ENCODE data around the gene ZFHX3.
A peak's percentile ranks its signal among the peaks of the same experiment; 100 is the strongest.

Gene ZFHX3

DNA sequence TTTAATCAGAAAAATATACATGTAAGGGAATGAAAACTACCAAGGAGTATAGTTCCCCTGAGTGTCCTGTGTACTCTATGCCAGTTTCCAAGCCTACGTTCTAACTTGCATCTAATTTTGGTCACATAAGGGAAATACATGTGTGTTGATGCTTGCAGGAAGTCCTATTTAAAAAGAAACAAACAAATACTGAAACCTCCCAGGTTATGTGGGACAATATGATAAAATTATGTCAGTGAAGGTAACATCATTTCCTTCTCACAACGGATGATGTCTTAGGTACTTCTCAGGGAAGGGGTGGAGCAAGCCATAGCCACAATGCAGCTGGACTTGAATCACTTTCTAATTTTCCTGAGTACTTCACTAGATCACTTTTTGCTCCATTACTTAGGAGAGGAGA lies 115.9 kb downstream of the ZFHX3 start:
- TF ChIP-seq, protein P1, sequence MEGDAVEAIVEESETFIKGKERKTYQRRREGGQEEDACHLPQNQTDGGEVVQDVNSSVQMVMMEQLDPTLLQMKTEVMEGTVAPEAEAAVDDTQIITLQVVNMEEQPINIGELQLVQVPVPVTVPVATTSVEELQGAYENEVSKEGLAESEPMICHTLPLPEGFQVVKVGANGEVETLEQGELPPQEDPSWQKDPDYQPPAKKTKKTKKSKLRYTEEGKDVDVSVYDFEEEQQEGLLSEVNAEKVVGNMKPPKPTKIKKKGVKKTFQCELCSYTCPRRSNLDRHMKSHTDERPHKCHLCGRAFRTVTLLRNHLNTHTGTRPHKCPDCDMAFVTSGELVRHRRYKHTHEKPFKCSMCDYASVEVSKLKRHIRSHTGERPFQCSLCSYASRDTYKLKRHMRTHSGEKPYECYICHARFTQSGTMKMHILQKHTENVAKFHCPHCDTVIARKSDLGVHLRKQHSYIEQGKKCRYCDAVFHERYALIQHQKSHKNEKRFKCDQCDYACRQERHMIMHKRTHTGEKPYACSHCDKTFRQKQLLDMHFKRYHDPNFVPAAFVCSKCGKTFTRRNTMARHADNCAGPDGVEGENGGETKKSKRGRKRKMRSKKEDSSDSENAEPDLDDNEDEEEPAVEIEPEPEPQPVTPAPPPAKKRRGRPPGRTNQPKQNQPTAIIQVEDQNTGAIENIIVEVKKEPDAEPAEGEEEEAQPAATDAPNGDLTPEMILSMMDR (IDR thresholded peaks at IDR 0.05), result no peak
- Histone ChIP-seq H3K9me3 (no peaks in the 10 kb centered on the region), H3K4me1 (peaks cover 0 to 99% (median 56%) of the 10 kb centered on the region in 4 donors), H3K27me3 (no peaks in the 10 kb centered on the region), H3K36me3 (no peaks in the 10 kb centered on the region), H3K27ac (peak overlapping the region; percentile 70 to 71), H3K4me3 (no peak overlapping the region)
- intact Hi-C loops (cut with DNase I; ENCODE audit: low total_unique reads), result no loop called here
- DNase-seq, result no peak

DNA sequence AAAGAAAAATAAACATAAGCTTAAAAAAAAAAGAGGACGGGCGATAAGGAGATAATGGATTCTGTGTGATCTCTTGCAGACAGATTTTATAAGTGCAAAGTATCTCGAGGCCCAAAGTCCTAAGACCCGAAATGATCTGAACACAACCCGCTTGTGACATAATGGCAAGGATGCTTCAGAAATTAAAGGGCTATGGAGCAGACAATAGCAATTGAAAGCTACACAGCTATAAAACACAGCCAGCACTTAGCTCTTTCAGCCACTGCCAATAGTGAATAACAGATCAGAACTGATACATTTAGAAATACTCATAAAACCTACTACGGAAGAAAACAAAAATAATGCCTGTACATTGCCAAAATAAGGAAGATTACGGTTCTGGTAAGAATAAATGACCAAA lies 117.5 kb downstream of the ZFHX3 start:
- H3K27ac ChIP-seq, result peak overlapping the region; percentile 70 to 71
- H3K4me1 ChIP-seq, result peaks cover 0 to 94% (median 46%) of the 10 kb centered on the region in 4 donors

DNA sequence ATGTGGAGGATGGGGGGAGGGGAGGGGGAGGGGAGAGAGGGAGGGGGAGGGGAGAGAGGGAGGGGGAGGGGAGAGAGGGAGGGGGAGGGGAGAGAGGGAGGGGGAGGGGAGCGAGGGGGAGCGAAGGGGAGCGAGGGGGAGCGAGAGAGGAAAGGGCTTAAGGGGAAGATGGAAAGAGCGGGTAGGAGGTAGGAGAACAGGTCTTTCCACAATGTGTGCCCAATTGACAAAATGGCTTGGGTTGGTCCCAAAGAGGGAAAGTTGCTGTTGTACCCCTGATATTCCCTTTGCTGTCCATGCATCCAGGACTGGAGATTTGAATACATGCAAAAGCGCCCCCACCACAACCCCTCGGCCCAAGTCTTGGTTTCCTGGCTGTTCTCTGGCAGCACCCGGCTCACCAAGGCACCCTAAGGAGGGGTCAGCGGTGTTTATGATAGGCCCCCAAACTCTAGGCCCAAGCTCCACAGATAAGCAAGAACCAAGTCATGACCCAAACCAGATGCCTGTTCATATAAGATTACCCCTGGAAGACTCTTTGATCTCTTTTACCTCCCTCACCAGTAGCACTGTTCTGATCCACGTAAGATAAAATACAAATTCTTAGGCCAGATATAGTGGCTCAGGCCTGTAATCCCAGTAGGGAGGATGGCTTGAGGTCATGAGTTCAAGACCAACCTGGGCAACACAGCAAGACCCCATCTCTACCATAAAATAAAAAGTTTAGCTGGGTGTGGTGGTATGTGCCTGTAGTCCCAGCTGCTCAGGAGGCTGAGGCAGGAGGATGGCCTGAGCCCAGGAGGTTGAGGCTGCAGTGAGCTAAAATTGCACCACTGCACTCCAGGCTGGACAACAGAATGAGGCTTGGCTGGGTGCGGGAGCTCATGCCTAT lies 119.6 kb downstream of the ZFHX3 start:
- intact Hi-C loops (cut with DNase I; ENCODE audit: low total_unique reads), result no loop called here
- H3K4me1 ChIP-seq, result peaks cover 0 to 74% (median 43%) of the 10 kb centered on the region in 4 donors
- H3K4me3 ChIP-seq, result no peak overlapping the region

More for the DNA sequence above, 117.5 kb downstream of the ZFHX3 start:
- Histone ChIP-seq H3K9me3 (no peaks in the 10 kb centered on the region), H3K4me3 (no peak overlapping the region), H3K36me3 (no peaks in the 10 kb centered on the region), H3K27me3 (no peaks in the 10 kb centered on the region)
- TF ChIP-seq, protein P1 (IDR thresholded peaks at IDR 0.05), result no peak
- intact Hi-C loops (cut with DNase I; ENCODE audit: low total_unique reads), result no loop called here
- no peak for DNase-seq

DNA sequence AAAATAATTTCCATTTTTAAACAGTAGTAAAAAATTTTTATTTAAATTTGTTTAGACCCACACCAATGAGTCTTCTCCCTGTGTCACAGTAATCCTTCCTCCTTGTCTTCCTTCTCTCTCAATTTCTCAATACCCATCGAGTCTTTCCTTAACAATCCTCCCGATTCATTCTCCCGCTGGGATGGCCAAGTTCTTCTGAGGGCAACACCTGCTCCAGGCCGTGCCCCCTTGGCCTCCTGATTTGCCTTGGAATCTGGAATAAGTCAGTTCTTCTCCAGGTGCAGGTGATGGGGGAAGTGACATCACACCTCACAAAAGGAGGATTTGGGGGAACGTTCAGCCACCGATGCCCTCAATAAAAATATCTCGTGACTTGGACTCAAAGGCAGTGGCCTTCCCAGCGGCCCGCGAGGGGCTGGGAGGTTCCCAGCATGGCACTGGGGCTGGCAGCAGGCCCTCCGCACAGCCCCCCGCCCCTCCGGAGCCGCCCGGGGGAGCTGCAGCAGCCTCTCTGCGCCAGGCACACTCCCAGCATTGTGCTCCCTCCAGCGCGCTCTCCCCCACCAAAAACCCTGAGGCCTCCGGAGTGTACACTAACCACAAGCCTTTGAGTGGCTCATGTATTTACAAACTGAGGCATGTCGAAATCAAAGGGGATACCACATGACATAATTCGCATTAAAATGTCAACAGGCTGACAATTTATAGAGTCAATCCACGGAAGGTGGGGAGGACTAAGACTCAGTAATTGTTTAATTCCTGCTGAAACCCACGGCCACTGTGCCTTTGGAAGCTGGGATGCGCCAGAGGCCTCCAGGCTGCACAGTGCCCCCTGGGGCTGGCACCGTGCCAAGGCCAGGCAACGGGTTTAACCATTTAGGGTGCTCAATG lies 120.5 kb downstream of the ZFHX3 start:
- no peak overlapping the region for H3K4me3 ChIP-seq
- peaks cover 0 to 74% (median 40%) of the 10 kb centered on the region in 4 donors for H3K4me1 ChIP-seq
- H3K9me3 ChIP-seq, result no peaks in the 10 kb centered on the region
- intact Hi-C loops (cut with DNase I; ENCODE audit: low total_unique reads), result no loop called here
- no peak for DNase-seq
- TF ChIP-seq, protein P1 (IDR thresholded peaks at IDR 0.05), result no peak
- no peaks in the 10 kb centered on the region for H3K36me3 ChIP-seq
- H3K27ac ChIP-seq, result peak overlapping the region; percentile 23 to 27
- H3K27me3 ChIP-seq, result no peaks in the 10 kb centered on the region

More for the DNA sequence above, 119.6 kb downstream of the ZFHX3 start:
- peak overlapping the region; percentile 40 to 70 for H3K27ac ChIP-seq
- DNase-seq, result no peak
- TF ChIP-seq, protein P1 (IDR thresholded peaks at IDR 0.05), result no peak
- no peaks in the 10 kb centered on the region for H3K27me3 ChIP-seq
- no peaks in the 10 kb centered on the region for H3K36me3 ChIP-seq
- H3K9me3 ChIP-seq, result no peaks in the 10 kb centered on the region

DNA sequence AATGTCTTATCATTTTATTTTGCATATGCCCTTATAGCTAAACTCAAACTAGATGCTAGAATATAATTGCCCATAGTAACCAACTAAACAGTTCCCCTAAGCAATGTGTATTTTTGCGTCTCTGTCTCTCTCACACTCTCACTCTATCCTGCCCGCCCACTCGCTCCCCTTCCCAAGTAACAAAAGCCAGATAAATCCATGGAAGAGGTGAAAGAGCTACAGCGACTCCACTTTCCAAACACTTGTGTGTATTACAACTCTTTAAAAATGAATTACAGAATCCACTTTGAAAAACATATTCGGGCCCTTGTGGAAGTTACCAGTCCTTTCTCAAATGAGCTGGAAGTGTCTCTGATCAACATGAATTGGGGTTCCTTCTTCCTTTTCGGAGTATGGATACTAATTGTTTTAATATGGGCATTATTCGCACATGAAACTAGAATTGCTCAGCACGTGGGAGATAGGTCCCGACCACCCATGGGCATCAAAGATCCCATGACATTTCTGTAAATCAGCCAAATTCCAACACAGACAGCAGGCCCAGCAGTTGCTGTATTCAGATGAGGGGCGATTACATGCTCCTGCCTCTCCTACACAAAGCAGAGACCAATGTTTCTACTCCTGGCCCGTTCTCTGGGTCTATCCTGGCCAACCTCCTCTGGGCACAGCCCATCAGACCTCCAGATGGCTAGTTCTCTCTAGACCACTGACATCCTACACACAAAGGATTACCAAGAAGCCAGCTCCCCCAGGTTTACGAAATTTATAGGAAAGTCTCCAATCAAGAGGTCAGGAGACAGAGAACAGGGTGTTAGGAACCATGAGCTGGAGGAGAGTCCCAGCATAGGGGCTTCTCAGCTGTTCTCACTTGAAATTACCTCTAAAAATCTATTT lies 121.5 kb downstream of the ZFHX3 start:
- DNase-seq, result no peak
- Histone ChIP-seq H3K9me3 (no peaks in the 10 kb centered on the region), H3K36me3 (no peaks in the 10 kb centered on the region), H3K4me3 (no peak overlapping the region), H3K27me3 (no peaks in the 10 kb centered on the region), H3K4me1 (peaks cover 0 to 74% (median 35%) of the 10 kb centered on the region in 4 donors), H3K27ac (peak overlapping the region; percentile 8 to 27)
- TF ChIP-seq, protein P1 (IDR thresholded peaks at IDR 0.05), result no peak
- intact Hi-C loops (cut with DNase I; ENCODE audit: low total_unique reads), result no loop called here
